K562 treated with DMSO at 1 percent for 12 hours (cell line): ENCODE results near the gene UNC93B1. TPM values are rescaled to one million over a fixed set of nuclear protein-coding genes. Genes with fewer than 3 reads are reported as not detected.

Experiments used
- total RNA-seq: library from RNA; unstranded; fragments of 300-600 nt; gene quantifications from 2 replicates; pipeline ENCODE4 v1.2.3, GENCODE V29; 2022; ENCODE audit not compliant: insufficient read depth

UNC93B1 gene, protein sequence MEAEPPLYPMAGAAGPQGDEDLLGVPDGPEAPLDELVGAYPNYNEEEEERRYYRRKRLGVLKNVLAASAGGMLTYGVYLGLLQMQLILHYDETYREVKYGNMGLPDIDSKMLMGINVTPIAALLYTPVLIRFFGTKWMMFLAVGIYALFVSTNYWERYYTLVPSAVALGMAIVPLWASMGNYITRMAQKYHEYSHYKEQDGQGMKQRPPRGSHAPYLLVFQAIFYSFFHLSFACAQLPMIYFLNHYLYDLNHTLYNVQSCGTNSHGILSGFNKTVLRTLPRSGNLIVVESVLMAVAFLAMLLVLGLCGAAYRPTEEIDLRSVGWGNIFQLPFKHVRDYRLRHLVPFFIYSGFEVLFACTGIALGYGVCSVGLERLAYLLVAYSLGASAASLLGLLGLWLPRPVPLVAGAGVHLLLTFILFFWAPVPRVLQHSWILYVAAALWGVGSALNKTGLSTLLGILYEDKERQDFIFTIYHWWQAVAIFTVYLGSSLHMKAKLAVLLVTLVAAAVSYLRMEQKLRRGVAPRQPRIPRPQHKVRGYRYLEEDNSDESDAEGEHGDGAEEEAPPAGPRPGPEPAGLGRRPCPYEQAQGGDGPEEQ
- total RNA-seq, result 6.2 and 6.5 TPM in 2 replicates

DNA sequence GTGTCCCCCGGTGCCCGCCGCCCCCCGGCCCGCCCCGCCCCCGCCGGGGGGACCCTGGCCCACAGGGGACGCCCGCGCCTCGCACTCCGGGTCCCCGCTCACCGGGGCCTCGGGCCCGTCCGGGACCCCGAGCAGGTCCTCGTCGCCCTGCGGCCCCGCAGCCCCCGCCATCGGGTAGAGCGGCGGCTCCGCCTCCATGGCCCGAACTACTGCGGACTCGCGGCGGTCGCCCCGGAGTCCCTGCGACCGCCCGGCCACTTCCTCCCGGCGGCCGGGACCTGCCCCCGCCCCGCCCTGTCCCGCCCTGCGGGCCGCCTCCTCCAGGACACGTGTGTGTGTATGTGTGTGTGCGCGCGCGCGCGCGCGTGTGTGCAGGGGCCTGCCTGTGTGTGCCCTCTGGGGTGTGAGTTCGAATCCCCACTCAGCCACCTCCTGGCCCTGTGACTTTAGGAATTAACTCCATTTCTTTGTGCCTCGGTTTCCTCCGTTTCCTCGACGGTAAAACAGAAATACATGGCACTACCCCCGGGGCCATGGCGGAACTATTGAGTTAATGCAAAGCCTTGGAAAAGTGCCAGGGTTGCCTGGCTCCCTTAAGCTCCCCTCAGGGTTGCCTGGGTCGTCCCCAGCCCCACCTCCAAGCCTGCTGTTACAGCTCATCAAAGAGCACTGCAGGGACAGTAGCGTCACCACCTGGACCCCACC is at the start of gene UNC93B1:
TSS of gene UNC93B1 (minus strand) at position 252 of the 705 bp plus-strand sequence. CDS start at position 198, 54 bp downstream.

DNA sequence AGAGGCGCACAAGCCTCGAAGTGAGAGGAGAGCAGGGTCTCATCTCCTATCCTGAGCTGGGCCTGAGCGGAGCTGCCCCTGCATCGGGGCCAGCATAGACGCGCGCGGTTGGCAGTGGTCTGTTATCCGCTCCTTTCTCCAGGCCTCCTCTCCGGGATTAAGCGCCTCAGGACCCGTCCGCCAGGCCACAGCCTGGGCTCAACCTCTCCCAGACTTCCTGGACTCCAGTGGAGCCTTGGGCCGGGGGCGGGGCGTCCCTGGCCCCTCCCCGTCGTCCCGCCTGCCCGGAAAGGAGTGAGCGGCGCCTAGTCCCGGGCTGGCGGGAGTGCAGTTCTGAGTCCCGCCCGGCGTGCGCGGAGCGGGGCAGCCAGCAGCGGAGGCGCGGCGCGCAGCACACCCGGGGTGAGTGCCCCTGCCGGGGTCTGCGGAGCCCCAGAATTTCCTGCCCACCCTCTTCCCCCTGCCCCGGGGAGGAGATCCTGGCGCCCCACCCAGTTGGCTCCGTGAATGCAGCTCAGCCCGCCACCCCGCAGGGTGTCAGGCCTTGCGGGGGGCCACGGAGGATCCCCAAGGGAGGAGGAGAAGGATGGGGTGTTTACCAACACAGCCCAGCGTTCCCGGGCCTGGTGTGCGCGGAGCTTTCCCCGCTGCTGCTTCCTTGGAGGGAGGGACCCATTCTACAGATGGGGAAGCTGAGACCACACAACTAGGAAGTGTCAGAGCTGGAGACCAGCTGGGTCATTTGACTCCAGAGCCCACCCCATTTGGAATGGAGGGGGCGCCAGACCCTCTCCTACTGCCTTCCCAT is 35.0 kb upstream of the UNC93B1 start, which contains the start of gene TCIRG1:
TSS of gene TCIRG1 (plus strand) at position 308 of the 808 bp plus-strand sequence. CDS start 2,247 bp downstream, outside the sequence.

DNA sequence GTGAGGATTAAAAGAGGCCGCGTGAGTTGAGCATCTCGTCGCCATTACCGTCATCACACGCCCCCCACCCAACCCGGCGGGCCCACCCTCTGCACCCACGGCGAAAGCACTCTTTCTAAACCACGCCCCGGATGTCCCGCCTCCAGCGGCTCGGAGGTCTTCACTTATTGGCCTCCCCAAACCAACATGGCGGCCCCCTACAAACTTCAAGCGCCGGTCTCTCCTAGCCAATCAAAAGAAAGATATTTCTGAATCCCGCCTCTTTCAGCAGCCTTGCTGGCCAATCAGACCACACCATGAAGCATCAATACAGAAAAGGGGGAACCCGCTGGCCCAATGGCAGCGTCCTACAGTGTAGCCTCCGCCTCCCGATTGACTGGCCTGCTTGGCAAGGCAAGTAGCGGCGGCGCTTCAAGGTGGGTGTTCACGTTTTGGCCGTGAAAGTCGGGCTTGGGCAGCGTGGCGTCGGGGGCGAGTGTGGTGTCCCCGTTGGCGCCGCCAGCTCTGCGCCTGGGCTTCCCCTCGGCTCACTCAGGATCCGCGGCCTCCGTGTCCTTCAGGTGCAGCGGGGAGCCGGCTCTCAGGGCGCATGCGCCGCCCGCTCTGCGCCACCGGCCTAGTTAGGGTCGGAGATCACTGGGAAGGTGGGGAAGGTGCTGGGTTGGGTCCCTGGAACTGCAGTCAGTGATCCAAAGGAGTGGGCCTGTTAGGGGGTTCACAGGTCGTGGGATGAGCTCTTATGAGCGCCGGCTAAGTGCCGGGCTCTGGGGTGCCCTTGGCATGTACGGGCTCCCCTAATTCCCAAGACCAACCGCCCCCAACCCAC is 26.6 kb upstream of the UNC93B1 start, which contains the start of gene NDUFS8:
TSS of gene NDUFS8 (plus strand) at position 364 of the 826 bp plus-strand sequence. CDS start 1,471 bp downstream, outside the sequence.

DNA sequence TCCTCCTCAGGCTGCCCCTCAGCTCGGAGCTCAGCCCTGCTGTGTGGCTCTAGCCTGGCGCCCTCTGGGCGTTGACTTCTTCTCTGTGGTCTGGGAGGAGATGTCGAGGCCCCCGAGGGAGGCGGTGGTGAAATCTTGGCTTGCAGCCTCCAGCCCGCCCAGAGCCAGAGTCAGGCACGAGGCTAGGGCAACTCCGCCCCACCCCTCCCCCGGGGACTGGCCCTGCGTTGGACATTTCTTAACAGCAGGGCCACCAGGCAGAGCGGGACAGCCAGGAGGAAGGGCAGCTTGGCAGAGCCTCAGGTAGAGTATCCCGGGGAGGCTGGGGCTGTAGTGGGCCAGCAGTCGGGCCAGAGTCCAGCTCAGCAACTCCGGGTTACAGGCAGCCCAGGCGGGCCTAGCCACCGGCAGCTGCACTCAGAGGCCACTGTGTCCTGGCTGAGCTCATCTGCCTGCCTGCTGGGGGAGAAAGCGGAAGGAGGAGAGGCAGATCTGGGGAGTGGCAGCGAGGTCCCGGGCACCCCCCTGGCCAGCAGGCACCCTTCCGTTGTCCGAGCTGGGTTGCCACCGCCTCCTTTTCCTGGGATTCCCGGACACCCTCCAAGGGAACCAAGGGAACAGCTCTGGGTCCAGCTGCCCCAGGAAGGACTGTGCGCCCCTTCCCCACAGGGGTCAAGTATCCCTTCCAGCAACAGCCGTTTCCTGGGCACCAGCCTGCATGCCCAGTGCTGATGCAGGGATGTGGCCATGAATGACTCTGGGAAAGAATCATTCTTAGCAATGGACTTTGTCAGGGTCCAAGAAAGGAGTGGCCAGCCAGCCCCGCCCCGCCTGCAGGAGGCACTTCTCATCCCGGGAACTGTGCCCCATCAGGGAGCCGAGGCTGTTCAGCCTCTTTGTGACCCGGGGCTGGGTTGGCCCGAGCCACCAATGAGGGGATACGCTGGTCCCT is 6.5 kb upstream of the UNC93B1 start, which contains the start of gene ALDH3B1:
TSS of gene ALDH3B1 (plus strand) at position 238 of the 952 bp plus-strand sequence. CDS start 4,971 bp downstream, outside the sequence.

Other genes starting within 250 kb of the UNC93B1 start
- gene ALDH3B1, start 6.2 kb upstream of the UNC93B1 start, total RNA-seq, result 1.2 and 2.0 TPM in 2 replicates
- 231 and 300 TPM in 2 replicates for gene NDUFS8, start 26.6 kb upstream of the UNC93B1 start, total RNA-seq
- 66.5 and 127 TPM in 2 replicates for gene TCIRG1, start 34.9 kb upstream of the UNC93B1 start, total RNA-seq
- 27.1 and 48.4 TPM in 2 replicates for gene CHKA, start 117.3 kb upstream of the UNC93B1 start, total RNA-seq
- 6.7 and 15.8 TPM in 2 replicates for gene KMT5B, start 209.2 kb upstream of the UNC93B1 start, total RNA-seq